HCEC 1CT (cell line): ENCODE measurements around the gene IRF2.
"Not testable (repeated sequence)": the region's sequence is repeated elsewhere in the genome, so short reads cannot be mapped to it uniquely, and the experiment has no call there.

Experiments
- DNase-seq: peaks from one replicate; pipeline ENCODE4 v3.0.0-alpha.2; 2017

Gene IRF2

GRCh38 chr4:184342857-184343237, 131.5 kb downstream of the IRF2 start:
- not testable (repeated sequence) for DNase-seq

- no peak for DNase-seq
These were observed 132.0 kb downstream of the IRF2 start for GRCh38 chr4:184342167-184342856.

- not testable (repeated sequence) for DNase-seq
These were observed 134.8 kb downstream of the IRF2 start for GRCh38 chr4:184339398-184340193.

- no peak for DNase-seq
These were observed 136.4 kb downstream of the IRF2 start for GRCh38 chr4:184337907-184338306.
